A673 (cell line): ENCODE measurements around the gene C7orf57.

Experiments used
- CTCF ChIP-seq: fragments of 300-800, 200-600 bp; sonication (generic); conservative IDR thresholded peaks from 2 replicates; pipeline ENCODE4 v1.5.1; 2017; ENCODE audit warnings: low read depth, mild to moderate bottlenecking, antibody characterized with exemption, low read length, moderate library complexity, mixed read lengths
- EZH2 ChIP-seq: fragments of 200-600 bp; sonication (generic); IDR thresholded peaks from 2 replicates; pipeline ENCODE4 v1.6.1; 2017; ENCODE audit warnings: borderline replicate concordance, low read depth, mild to moderate bottlenecking, mixed read lengths, antibody characterized with exemption, low read length; ENCODE audit not compliant: poor library complexity, severe bottlenecking

- no peak for TF ChIP-seq CTCF
- TF ChIP-seq EZH2, result no peak
Measured at GRCh38 chr7:48096273-48096672, 60.9 kb downstream of the C7orf57 start.
